Measurements from ENCODE around the gene ZNF286A. TPM values are rescaled to one million over a fixed set of nuclear protein-coding genes. Genes with fewer than 3 reads are reported as not detected.
A peak's percentile ranks its signal among the peaks of the same experiment; 100 is the strongest.
"Not testable (repeated sequence)": the region's sequence is repeated elsewhere in the genome, so short reads cannot be mapped to it uniquely, and the experiment has no call there.

The ZNF286A gene
- total RNA-seq, 2 donors from 2014 or later: 12.7 to 13.7 TPM

GRCh38 chr17:15742921-15743320 lies 43.4 kb downstream of the ZNF286A start:
- no peak for ATAC-seq
- DNase-seq: no peak
- intact Hi-C loops (cut with DNase I): no loop called here

- DNase-seq: no peak
- intact Hi-C loops (cut with DNase I): no loop called here
- ATAC-seq: no peak
These were observed 44.6 kb downstream of the ZNF286A start for GRCh38 chr17:15744074-15744676.

DNA sequence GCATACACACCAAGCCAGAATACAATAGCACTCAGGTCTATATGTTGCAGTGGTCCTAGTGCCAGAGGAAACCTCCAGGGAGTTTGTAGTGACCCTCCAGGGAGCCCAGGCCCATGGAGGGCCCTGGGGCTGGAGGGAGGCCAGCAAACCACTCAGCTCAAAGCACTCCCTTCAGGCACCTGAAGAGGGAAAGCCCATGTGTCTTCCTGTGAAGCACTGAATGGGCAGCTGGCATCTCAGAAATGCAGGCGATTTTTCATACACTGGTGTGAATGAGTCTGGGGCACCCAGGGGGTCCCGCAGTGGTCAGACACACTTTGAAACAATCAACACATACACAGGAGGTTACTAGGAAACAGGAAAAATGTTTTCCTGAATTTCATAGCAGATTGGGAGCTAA lies 45.3 kb downstream of the ZNF286A start:
- intact Hi-C loops (cut with DNase I): no loop called here
- no peak for ATAC-seq
- DNase-seq: no peak

- ATAC-seq; intact Hi-C loops (cut with DNase I); DNase-seq: not testable (repeated sequence)
These were observed 49.9 kb downstream of the ZNF286A start for GRCh38 chr17:15749403-15749802.

GRCh38 chr17:15768865-15769533 lies 69.4 kb downstream of the ZNF286A start:
- intact Hi-C loops (cut with DNase I); DNase-seq: not testable (repeated sequence)
- peak; percentile 75 to 91 for ATAC-seq

Other genes starting within 250 kb of the ZNF286A start
- gene CDRT4, start 232.1 kb upstream of the ZNF286A start, total RNA-seq: 1 to 10 TPM; 1.7 to 4.9 TPM
- gene TVP23C, start 136.3 kb upstream of the ZNF286A start, total RNA-seq: 10 to 100 TPM in 1 of 2 donors, 1 to 10 TPM in 1; 5.7 to 10.6 TPM
- gene FBXW10B, start 80.0 kb upstream of the ZNF286A start, total RNA-seq: under 1 TPM; 0.16 to 0.56 TPM
- gene TRIM16, start 15.4 kb upstream of the ZNF286A start, total RNA-seq: 10 to 100 TPM; 17.5 to 18.1 TPM
- not detected for gene TBC1D26, start 32.5 kb downstream of the ZNF286A start, total RNA-seq
- 1 to 10 TPM in 1 of 2 donors, under 1 TPM in 1; 0.50 to 1.0 TPM for gene ADORA2B, start 245.4 kb downstream of the ZNF286A start, total RNA-seq